Upper lobe of right lung (tissue), 1 donor: ENCODE data around the gene ZDHHC14. TPM values are rescaled to one million over a fixed set of nuclear protein-coding genes. Genes with fewer than 3 reads are reported as not detected.

Source experiments
- ATAC-seq: fragments of 200-7000 bp; cut with Tn5 transposase; one replicate; pipeline ENCODE4 v1.9.1; 2020; ENCODE audit warnings: mild to moderate bottlenecking, moderate library complexity
- DNase-seq: peaks from one replicate; pipeline ENCODE4 v3.0.0-alpha.2; 2020
- H3K27ac ChIP-seq: fragments of 200-600 bp; one replicate; pipeline ENCODE4 v1.8.0; 2022
- H3K27me3 ChIP-seq: fragments of 200-600 bp; one replicate; pipeline ENCODE4 v1.8.0; 2022; ENCODE audit warnings: mild to moderate bottlenecking
- H3K36me3 ChIP-seq: fragments of 200-600 bp; one replicate; pipeline ENCODE4 v1.8.0; 2022
- H3K4me1 ChIP-seq: fragments of 200-600 bp; one replicate; pipeline ENCODE4 v1.8.0; 2022
- H3K4me3 ChIP-seq: fragments of 200-600 bp; one replicate; pipeline ENCODE4 v1.8.0; 2022; ENCODE audit warnings: mild to moderate bottlenecking
- H3K9me3 ChIP-seq: fragments of 200-600 bp; one replicate; pipeline ENCODE4 v1.8.0; 2022
- CTCF ChIP-seq: fragments of 200-600 bp; IDR thresholded peaks from one replicate; pipeline ENCODE4 v1.8.0; 2022; ENCODE audit warnings: antibody characterized with exemption
- intact Hi-C: fragments of 100-400 bp; cut with DNase I; formaldehyde crosslinking; loops from one replicate; pipeline ENCODE4 v1.11.0; 2022
- total RNA-seq: library from RNA; stranded (reverse); fragmentation: NEBNext Ultra II Directional; extraction: Animal tissue kit (Norgen Biotek cat#: 25700); gene quantifications from one replicate; pipeline ENCODE4 v1.2.1, GENCODE V29; 2021
- donor health status: DM: no; HTN: yes; CAD: no; lungs with severe emphysema.

The ZDHHC14 gene
- total RNA-seq, 1 donor from 2014 or later = 12.2 TPM

- no peak overlapping the region for H3K4me3 ChIP-seq
- no peak for ATAC-seq
Observed at GRCh38 chr6:157539421-157539822, 158.4 kb downstream of the ZDHHC14 start.

GRCh38 chr6:157539900-157540752 lies 159.1 kb downstream of the ZDHHC14 start:
- Histone ChIP-seq H3K27ac (no peak overlapping the region), H3K27me3 (no peaks in the 10 kb centered on the region), H3K4me1 (peaks cover 22% of the 10 kb centered on the region), H3K9me3 (no peaks in the 10 kb centered on the region), H3K36me3 (no peaks in the 10 kb centered on the region), H3K4me3 (no peak overlapping the region)
- DNase-seq (no peak), ATAC-seq (no peak)
- TF ChIP-seq CTCF = no peak
- intact Hi-C loops = no loop called here

More at GRCh38 chr6:157539421-157539822, 158.4 kb downstream of the ZDHHC14 start:
- H3K36me3 ChIP-seq = no peaks in the 10 kb centered on the region
- no peaks in the 10 kb centered on the region for H3K27me3 ChIP-seq
- intact Hi-C loops = no loop called here
- no peak overlapping the region for H3K27ac ChIP-seq
- TF ChIP-seq CTCF = no peak
- H3K4me1 ChIP-seq = peaks cover 26% of the 10 kb centered on the region
- no peak for DNase-seq
- no peaks in the 10 kb centered on the region for H3K9me3 ChIP-seq

GRCh38 chr6:157541618-157542413 lies 160.8 kb downstream of the ZDHHC14 start:
- DNase-seq (no peak), ATAC-seq (no peak)
- Histone ChIP-seq H3K9me3 (no peaks in the 10 kb centered on the region), H3K27me3 (no peaks in the 10 kb centered on the region), H3K4me3 (no peak overlapping the region), H3K36me3 (no peaks in the 10 kb centered on the region), H3K27ac (no peak overlapping the region), H3K4me1 (peaks cover 7% of the 10 kb centered on the region)
- intact Hi-C loops = no loop called here
- no peak for TF ChIP-seq CTCF

GRCh38 chr6:157542414-157543160 lies 161.6 kb downstream of the ZDHHC14 start:
- no peak for TF ChIP-seq CTCF
- H3K4me3 ChIP-seq = no peak overlapping the region
- peak; percentile 13 for ATAC-seq
- no peak overlapping the region for H3K27ac ChIP-seq
- no peaks in the 10 kb centered on the region for H3K27me3 ChIP-seq
- no peaks in the 10 kb centered on the region for H3K9me3 ChIP-seq
- intact Hi-C loops = no loop called here
- no peaks in the 10 kb centered on the region for H3K36me3 ChIP-seq
- no peak for DNase-seq
- H3K4me1 ChIP-seq = peaks cover 6% of the 10 kb centered on the region

- DNase-seq (no peak), ATAC-seq (no peak)
- no peaks in the 10 kb centered on the region for H3K9me3 ChIP-seq
- H3K4me3 ChIP-seq = no peak overlapping the region
- H3K36me3 ChIP-seq = no peaks in the 10 kb centered on the region
- no peaks in the 10 kb centered on the region for H3K27me3 ChIP-seq
- intact Hi-C loops = no loop called here
- no peak overlapping the region for H3K27ac ChIP-seq
- H3K4me1 ChIP-seq = peaks cover 3% of the 10 kb centered on the region
- TF ChIP-seq CTCF = no peak
Observed at GRCh38 chr6:157546321-157546720, 165.3 kb downstream of the ZDHHC14 start.
